Measurements from ENCODE around the gene KRT39. TPM values are rescaled to one million over a fixed set of nuclear protein-coding genes. Genes with fewer than 3 reads are reported as not detected.
"Not testable (repeated sequence)": the region's sequence is repeated elsewhere in the genome, so short reads cannot be mapped to it uniquely, and the experiment has no call there.

Gene KRT39
- total RNA-seq, 1 experiment from 2014 or later, result not detected

GRCh38 chr17:41001795-41002194 lies 35.0 kb upstream of the KRT39 start (continued):
- TF ChIP-seq ATF3 (CRISPR knock-in tag; conservative IDR thresholded peaks at IDR 0.05) (no peak), JAZF1 (CRISPR knock-in tag; IDR thresholded peaks at IDR 0.05) (no peak), ZNF396 (CRISPR knock-in tag; IDR thresholded peaks at IDR 0.05; ENCODE audit: borderline replicate concordance) (no peak)

GRCh38 chr17:40999563-40999962 lies 32.8 kb upstream of the KRT39 start, which contains the start of gene KRTAP3-2:
TSS of gene KRTAP3-2 (minus strand) at chr17:40999906. CDS start at chr17:40999853, 53 bp downstream.
- POLR2A ChIA-PET; H3K4me3 Mint-ChIP-seq; H3K27me3 Mint-ChIP-seq (ENCODE audit: low read depth); ATAC-seq; H3K4me1 Mint-ChIP-seq; H3K27ac Mint-ChIP-seq; H3K36me3 Mint-ChIP-seq; CTCF ChIA-PET; DNase-seq (ENCODE audit: low spot score); H3K9me3 Mint-ChIP-seq: not testable (repeated sequence)

- H3K27me3 Mint-ChIP-seq (ENCODE audit: low read depth), result no peaks in the 10 kb centered on the region
- DNase-seq (ENCODE audit: low spot score) (no peak), ATAC-seq (no peak)
- ChIA-PET POLR2A (no interaction called here), CTCF (no interaction called here)
- H3K9me3 Mint-ChIP-seq, result no peaks in the 10 kb centered on the region
- H3K36me3 Mint-ChIP-seq, result no peaks in the 10 kb centered on the region
- no peak overlapping the region for H3K4me3 Mint-ChIP-seq
- TF ChIP-seq ZMAT4 (CRISPR knock-in tag; IDR thresholded peaks at IDR 0.05), result no peak
- TF ChIP-seq NFE2L1 (CRISPR knock-in tag; IDR thresholded peaks at IDR 0.05), result no peak
- no peak for TF ChIP-seq ZNF232 (CRISPR knock-in tag; IDR thresholded peaks at IDR 0.05)
- no peak for TF ChIP-seq TEAD4 (CRISPR knock-in tag; IDR thresholded peaks at IDR 0.05)
- no peak for TF ChIP-seq ZNF423 (CRISPR knock-in tag; IDR thresholded peaks at IDR 0.05)
- no peak for TF ChIP-seq TEAD1 (CRISPR knock-in tag; IDR thresholded peaks at IDR 0.05)
- no peak for TF ChIP-seq NR1H2 (CRISPR knock-in tag; IDR thresholded peaks at IDR 0.05)
- no peak for TF ChIP-seq ZSCAN18 (CRISPR knock-in tag; IDR thresholded peaks at IDR 0.05)
- no peak for TF ChIP-seq ATF2 (CRISPR knock-in tag; IDR thresholded peaks at IDR 0.05; ENCODE audit: borderline replicate concordance, low read depth)
- no peak for TF ChIP-seq ATF3 (CRISPR knock-in tag; conservative IDR thresholded peaks at IDR 0.05)
- no peak for TF ChIP-seq MXD4 (CRISPR knock-in tag; IDR thresholded peaks at IDR 0.05; ENCODE audit: borderline replicate concordance)
- no peak for TF ChIP-seq ZNF671 (CRISPR knock-in tag; IDR thresholded peaks at IDR 0.05)
- TF ChIP-seq ZNF281 (CRISPR knock-in tag; IDR thresholded peaks at IDR 0.05), result no peak
- TF ChIP-seq SMAD3 (CRISPR knock-in tag; IDR thresholded peaks at IDR 0.05; ENCODE audit: borderline replicate concordance), result no peak
- no peak for TF ChIP-seq ZNF121 (CRISPR knock-in tag; IDR thresholded peaks at IDR 0.05)
- TF ChIP-seq USF1 (CRISPR knock-in tag; IDR thresholded peaks at IDR 0.05), result no peak
- TF ChIP-seq ARID4B (CRISPR knock-in tag; IDR thresholded peaks at IDR 0.05; ENCODE audit: borderline replicate concordance), result no peak
- TF ChIP-seq ZNF138 (CRISPR knock-in tag; conservative IDR thresholded peaks at IDR 0.05), result no peak
- TF ChIP-seq ATF1 (CRISPR knock-in tag; IDR thresholded peaks at IDR 0.05), result no peak
- H3K4me1 Mint-ChIP-seq, result peaks cover 7% of the 10 kb centered on the region; the same call in 1 of the 2 replicates
- no peak overlapping the region for H3K27ac Mint-ChIP-seq
These were observed 30.6 kb upstream of the KRT39 start for GRCh38 chr17:40997361-40997760.
